ENCODE measurements around the gene ITIH4. TPM values are rescaled to one million over a fixed set of nuclear protein-coding genes. Genes with fewer than 3 reads are reported as not detected.

Gene ITIH4
- total RNA-seq, 1 experiment from 2014 or later = 1.7 TPM

- Histone ChIP-seq H3K4me3 (ENCODE audit: low read depth, low read length, poor library complexity, severe bottlenecking) (no peak overlapping the region), H3K9me3 (ENCODE audit: low read depth, low read length, poor library complexity, severe bottlenecking) (no peaks in the 10 kb centered on the region), H3K27me3 (replicated peaks; ENCODE audit: insufficient read depth, low read depth, low read length, poor library complexity) (no peaks in the 10 kb centered on the region), H3K36me3 (ENCODE audit: insufficient read depth, low read length, poor library complexity, severe bottlenecking) (no peaks in the 10 kb centered on the region), H3K27ac (ENCODE audit: low read depth, low read length, poor library complexity, severe bottlenecking) (no peak overlapping the region), H3K4me1 (ENCODE audit: insufficient read depth, low read length, poor library complexity, severe bottlenecking) (no peaks in the 10 kb centered on the region)
- BruUV-seq (replicated peaks) = no TSS peak
- TF ChIP-seq CTCF (conservative IDR thresholded peaks at IDR 0.05; ENCODE audit: low read depth, low read length) = no peak
- ChIA-PET POLR2A (ENCODE audit: low non-redundant PET) (no interaction called here), CTCF (no interaction called here)
- intact Hi-C loops (cut with micrococcal nuclease; ENCODE audit: unreplicated experiment) = loop anchor here (5.0 kb wide), 1 partner anchor 218 kb away; no protein-coding TSS in a partner anchor
- DNase-seq (ENCODE audit: low spot score) = no peak
These were observed 23.5 kb upstream of the ITIH4 start for GRCh38 chr3:52854013-52854412.

GRCh38 chr3:52852419-52852818, 21.9 kb upstream of the ITIH4 start:
- Histone ChIP-seq H3K27ac (ENCODE audit: low read depth, low read length, poor library complexity, severe bottlenecking) (no peak overlapping the region), H3K27me3 (replicated peaks; ENCODE audit: insufficient read depth, low read depth, low read length, poor library complexity) (no peaks in the 10 kb centered on the region), H3K4me1 (ENCODE audit: insufficient read depth, low read length, poor library complexity, severe bottlenecking) (no peaks in the 10 kb centered on the region), H3K4me3 (ENCODE audit: low read depth, low read length, poor library complexity, severe bottlenecking) (no peak overlapping the region), H3K9me3 (ENCODE audit: low read depth, low read length, poor library complexity, severe bottlenecking) (no peaks in the 10 kb centered on the region), H3K36me3 (ENCODE audit: insufficient read depth, low read length, poor library complexity, severe bottlenecking) (no peaks in the 10 kb centered on the region)
- ChIA-PET CTCF (no interaction called here), POLR2A (ENCODE audit: low non-redundant PET) (no interaction called here)
- DNase-seq (ENCODE audit: low spot score) = no peak
- TF ChIP-seq CTCF (conservative IDR thresholded peaks at IDR 0.05; ENCODE audit: low read depth, low read length) = no peak
- TF ChIP-seq EZH2 (IDR thresholded peaks at IDR 0.05; ENCODE audit: borderline replicate concordance, low read depth, low read length, poor library complexity, severe bottlenecking) = no peak
- intact Hi-C loops (cut with micrococcal nuclease; ENCODE audit: unreplicated experiment) = loop anchor here (5.0 kb wide), 1 partner anchor 220 kb away; no protein-coding TSS in a partner anchor
- no TSS peak for BruUV-seq (replicated peaks)

GRCh38 chr3:52851348-52851747, 20.9 kb upstream of the ITIH4 start:
- Histone ChIP-seq H3K4me1 (ENCODE audit: insufficient read depth, low read length, poor library complexity, severe bottlenecking) (no peaks in the 10 kb centered on the region), H3K4me3 (ENCODE audit: low read depth, low read length, poor library complexity, severe bottlenecking) (no peak overlapping the region)
- TF ChIP-seq EZH2 (IDR thresholded peaks at IDR 0.05; ENCODE audit: borderline replicate concordance, low read depth, low read length, poor library complexity, severe bottlenecking) (no peak), CTCF (conservative IDR thresholded peaks at IDR 0.05; ENCODE audit: low read depth, low read length) (peak; percentile 24; the same call in 1 of the 2 replicates)

More at GRCh38 chr3:52851348-52851747, 20.9 kb upstream of the ITIH4 start:
- ChIA-PET POLR2A (ENCODE audit: low non-redundant PET) (no interaction called here), CTCF (no interaction called here)
- no peaks in the 10 kb centered on the region for H3K27me3 ChIP-seq (replicated peaks; ENCODE audit: insufficient read depth, low read depth, low read length, poor library complexity)
- H3K36me3 ChIP-seq (ENCODE audit: insufficient read depth, low read length, poor library complexity, severe bottlenecking) = no peaks in the 10 kb centered on the region
- intact Hi-C loops (cut with micrococcal nuclease; ENCODE audit: unreplicated experiment) = loop anchor here (5.0 kb wide), 1 partner anchor 221 kb away; no protein-coding TSS in a partner anchor
- peak; percentile 4 for DNase-seq (ENCODE audit: low spot score)
- no peaks in the 10 kb centered on the region for H3K9me3 ChIP-seq (ENCODE audit: low read depth, low read length, poor library complexity, severe bottlenecking)
- no peak overlapping the region for H3K27ac ChIP-seq (ENCODE audit: low read depth, low read length, poor library complexity, severe bottlenecking)
- no TSS peak for BruUV-seq (replicated peaks)
